Measurements from ENCODE around the gene INCA1.

Gene INCA1

GRCh38 chr17:4947411-4948165 lies 49.7 kb downstream of the INCA1 start:
- peak; percentile 27 to 59 for DNase-seq

- DNase-seq, result peak in 1 of 2 experiments; percentile 50
These were observed 50.3 kb downstream of the INCA1 start for GRCh38 chr17:4947010-4947410.

DNA sequence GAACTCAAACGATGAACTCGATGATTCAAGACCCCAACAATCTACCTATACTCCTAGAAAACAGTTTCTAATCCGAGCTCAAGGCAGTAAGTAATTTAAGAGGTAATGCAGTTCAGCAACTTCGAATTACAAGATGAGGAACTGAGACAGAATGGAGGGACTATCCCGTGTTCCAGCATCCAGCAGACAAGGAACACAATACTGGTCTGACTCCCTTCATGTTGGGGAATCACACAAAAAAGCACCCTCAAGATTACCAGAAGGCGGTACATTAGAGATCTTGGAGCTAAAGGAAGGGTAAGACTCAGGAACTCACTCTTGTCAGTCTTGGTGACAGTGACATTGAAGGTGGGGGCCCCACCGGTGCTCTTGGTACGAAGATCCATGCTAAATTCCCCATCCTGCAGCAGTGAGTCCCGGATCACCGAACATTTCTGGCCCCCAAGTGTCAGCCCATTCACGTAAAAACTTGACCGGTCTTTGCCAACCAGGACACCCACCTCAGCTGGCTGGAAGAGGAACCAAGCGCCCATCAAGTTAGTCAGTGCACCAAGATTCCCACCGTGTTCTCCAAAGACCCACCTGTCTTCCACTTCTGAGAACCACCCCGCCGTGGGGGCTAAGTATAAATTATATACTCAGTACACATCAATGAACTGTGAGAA lies 50.9 kb downstream of the INCA1 start:
- DNase-seq, result no peak

- no peak for DNase-seq
These were observed 51.4 kb downstream of the INCA1 start for GRCh38 chr17:4945944-4946280.

- DNase-seq, result peak; percentile 72 to 84
These were observed 52.0 kb downstream of the INCA1 start for GRCh38 chr17:4945176-4945943.

GRCh38 chr17:4944554-4945175 lies 52.7 kb downstream of the INCA1 start:
- DNase-seq, result no peak

GRCh38 chr17:4944163-4944553 lies 53.2 kb downstream of the INCA1 start:
- no peak for DNase-seq

DNA sequence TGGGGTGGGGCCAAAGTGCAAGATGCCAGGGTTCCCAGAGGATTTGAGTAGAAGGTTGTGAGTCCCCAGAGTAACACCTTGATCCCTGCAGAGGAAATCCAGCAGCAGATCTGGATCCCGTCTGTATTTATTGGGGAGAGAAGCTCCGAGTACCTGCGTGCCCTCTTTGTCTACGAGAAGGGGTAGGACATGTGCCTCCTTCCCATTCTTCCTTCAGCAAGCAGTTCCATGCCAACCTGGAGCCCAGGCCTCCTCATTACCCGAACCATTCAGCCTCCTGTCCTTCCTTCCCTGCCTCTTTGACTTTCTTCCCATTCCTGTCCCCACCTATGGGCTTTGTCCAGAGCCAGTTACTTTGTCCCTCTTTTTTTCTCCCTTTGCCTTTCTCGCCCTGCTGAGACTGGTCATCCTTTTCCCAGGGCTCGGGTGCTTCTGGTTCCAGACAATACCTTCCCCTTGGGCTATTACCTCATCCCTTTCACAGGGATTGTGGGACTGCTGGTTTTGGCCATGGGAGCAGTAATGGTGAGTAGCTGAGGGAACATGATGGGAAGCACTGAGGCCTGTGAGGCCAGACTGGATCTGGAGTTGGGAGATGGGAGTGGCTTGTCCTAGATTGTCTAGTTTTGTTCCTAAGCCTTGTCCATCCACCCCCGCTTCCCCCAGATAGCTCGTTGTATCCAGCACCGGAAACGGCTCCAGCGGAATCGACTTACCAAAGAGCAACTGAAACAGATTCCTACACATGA lies 54.4 kb downstream of the INCA1 start:
- DNase-seq, result no peak

- no peak for DNase-seq
These were observed 56.1 kb downstream of the INCA1 start for GRCh38 chr17:4941319-4941610.

- peak in 1 of 2 experiments; percentile 86 for DNase-seq
These were observed 56.6 kb downstream of the INCA1 start for GRCh38 chr17:4940555-4941318.

- DNase-seq, result peak; percentile 99 to 100
These were observed 57.3 kb downstream of the INCA1 start, which contains the start of the genes RNF167 and SLC25A11 for GRCh38 chr17:4939796-4940554. Gene RNF167 (plus strand): TSS chr17:4940268. CDS start chr17:4940910, 642 bp downstream. Gene SLC25A11 (minus strand): TSS chr17:4940046. CDS start chr17:4939910, 136 bp downstream.

DNA sequence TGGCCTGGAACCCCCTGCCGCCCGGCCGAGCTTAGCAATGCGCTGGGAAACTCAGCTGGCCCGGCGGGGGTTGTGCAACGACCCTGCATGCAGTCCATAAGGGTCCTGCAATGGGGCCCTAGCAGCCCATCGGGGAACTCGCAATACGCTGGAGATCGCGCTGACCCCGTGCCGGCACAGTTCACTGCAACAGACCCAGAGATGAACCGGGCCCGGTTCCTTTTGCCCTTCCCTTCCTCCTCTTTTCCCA lies 57.9 kb downstream of the INCA1 start:
- no peak for DNase-seq

DNA sequence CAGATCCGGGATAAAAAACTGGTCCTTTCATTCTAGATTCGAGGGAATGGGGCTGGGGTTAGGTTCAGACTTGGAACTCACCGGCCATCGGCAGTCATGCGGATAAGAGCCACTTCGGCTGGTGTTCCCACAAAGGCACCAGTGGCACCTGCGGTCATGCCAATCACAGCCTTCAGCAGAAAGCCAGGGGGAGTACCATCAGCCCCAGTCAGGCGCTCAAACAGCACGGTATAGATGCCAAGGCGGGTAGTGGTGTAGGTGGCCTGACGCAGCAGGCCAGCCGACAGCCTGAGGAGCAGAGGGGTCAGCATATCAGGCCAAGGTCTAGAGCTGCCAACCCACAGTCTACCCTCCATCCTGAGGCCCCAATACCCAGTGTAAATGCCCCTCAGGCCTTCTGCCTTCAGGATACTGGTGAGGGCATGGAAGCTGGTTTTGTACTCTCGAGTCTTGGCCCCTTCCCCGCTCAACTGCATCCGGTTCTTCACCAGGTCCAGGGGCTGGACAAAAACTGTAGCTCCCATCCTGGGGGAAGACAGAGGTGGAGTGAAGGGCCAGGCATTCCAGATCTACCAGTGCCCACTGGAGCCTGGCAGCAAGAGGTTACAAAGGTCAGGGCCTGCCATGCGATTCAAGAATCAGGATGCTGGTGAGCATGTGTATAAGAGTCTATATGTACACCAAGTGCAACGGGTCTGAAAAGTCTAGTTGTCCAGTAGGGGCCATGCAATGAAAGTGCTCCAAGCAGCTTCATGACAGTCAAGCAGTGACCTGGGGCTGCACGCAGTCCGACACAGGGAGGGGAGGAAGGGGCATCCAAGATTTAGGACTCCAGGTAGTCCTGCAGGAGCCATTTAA lies 58.4 kb downstream of the INCA1 start:
- no peak for DNase-seq

Measured in SW 1271 (cell line).